ENCODE measurements around the gene GJC1. TPM values are rescaled to one million over a fixed set of nuclear protein-coding genes. Genes with fewer than 3 reads are reported as not detected.

GJC1 gene
- total and polyA plus RNA-seq, 2 donors (not counting 1 experiment from before 2014, with no cell fraction given): 33.9 to 97.3 TPM

GRCh38 chr17:44804302-44805089, 25.6 kb downstream of the GJC1 start:
- no peak overlapping the region for H3K27ac ChIP-seq (ENCODE audit: insufficient read depth, low read length)
- peak in 1 of 2 donors; percentile 27 for DNase-seq (ENCODE audit: low read depth in 2 of 2)
- H3K9me3 ChIP-seq (ENCODE audit: control insufficient read depth, insufficient read depth, low read depth, low read length): no peaks in the 10 kb centered on the region
- peaks cover 10% of the 10 kb centered on the region for H3K4me1 ChIP-seq (ENCODE audit: control insufficient read depth, extremely low read depth, insufficient read depth, low read length)
- H3K4me2 ChIP-seq (ENCODE audit: extremely low read depth, insufficient read depth, low read length): no peak overlapping the region
- no peaks in the 10 kb centered on the region for H4K20me1 ChIP-seq (ENCODE audit: control insufficient read depth, extremely low read depth, insufficient read depth, low read length)
- no peaks in the 10 kb centered on the region for H3K27me3 ChIP-seq (ENCODE audit: control insufficient read depth, insufficient read depth, low read length)
- peaks cover 90% of the 10 kb centered on the region for H3K79me2 ChIP-seq (ENCODE audit: control insufficient read depth, insufficient read depth, low read length)
- peaks cover 8% of the 10 kb centered on the region for H3K36me3 ChIP-seq (ENCODE audit: control insufficient read depth, insufficient read depth, low read length)
- no peak overlapping the region for H2AFZ ChIP-seq (ENCODE audit: low read length)
- no peak overlapping the region for H3K9ac ChIP-seq (ENCODE audit: insufficient read depth, low read length)
- no peak overlapping the region for H3K4me3 ChIP-seq (replicated peaks in 1 of 4; ENCODE audit: control extremely low read depth in 1 of 4, insufficient read depth in 1 of 4, low read depth in 3 of 4, low read length in 4 of 4)
- TF ChIP-seq EZH2 (IDR thresholded peaks at IDR 0.05; ENCODE audit: low read length, missing control alignments): no peak
- TF ChIP-seq, protein P1, sequence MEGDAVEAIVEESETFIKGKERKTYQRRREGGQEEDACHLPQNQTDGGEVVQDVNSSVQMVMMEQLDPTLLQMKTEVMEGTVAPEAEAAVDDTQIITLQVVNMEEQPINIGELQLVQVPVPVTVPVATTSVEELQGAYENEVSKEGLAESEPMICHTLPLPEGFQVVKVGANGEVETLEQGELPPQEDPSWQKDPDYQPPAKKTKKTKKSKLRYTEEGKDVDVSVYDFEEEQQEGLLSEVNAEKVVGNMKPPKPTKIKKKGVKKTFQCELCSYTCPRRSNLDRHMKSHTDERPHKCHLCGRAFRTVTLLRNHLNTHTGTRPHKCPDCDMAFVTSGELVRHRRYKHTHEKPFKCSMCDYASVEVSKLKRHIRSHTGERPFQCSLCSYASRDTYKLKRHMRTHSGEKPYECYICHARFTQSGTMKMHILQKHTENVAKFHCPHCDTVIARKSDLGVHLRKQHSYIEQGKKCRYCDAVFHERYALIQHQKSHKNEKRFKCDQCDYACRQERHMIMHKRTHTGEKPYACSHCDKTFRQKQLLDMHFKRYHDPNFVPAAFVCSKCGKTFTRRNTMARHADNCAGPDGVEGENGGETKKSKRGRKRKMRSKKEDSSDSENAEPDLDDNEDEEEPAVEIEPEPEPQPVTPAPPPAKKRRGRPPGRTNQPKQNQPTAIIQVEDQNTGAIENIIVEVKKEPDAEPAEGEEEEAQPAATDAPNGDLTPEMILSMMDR (conservative IDR thresholded peaks at IDR 0.05 in 1 of 2, IDR thresholded peaks at IDR 0.05 in 1 of 2; ENCODE audit: low read depth in 1 of 2, low read length in 2 of 2): no peak

- Histone ChIP-seq H3K9ac (ENCODE audit: insufficient read depth, low read length) (no peak overlapping the region), H3K27me3 (ENCODE audit: control insufficient read depth, insufficient read depth, low read length) (no peaks in the 10 kb centered on the region), H3K4me3 (replicated peaks in 1 of 4; ENCODE audit: control extremely low read depth in 1 of 4, insufficient read depth in 1 of 4, low read depth in 3 of 4, low read length in 4 of 4) (no peak overlapping the region), H3K4me1 (ENCODE audit: control insufficient read depth, extremely low read depth, insufficient read depth, low read length) (peaks cover 12% of the 10 kb centered on the region), H3K36me3 (ENCODE audit: control insufficient read depth, insufficient read depth, low read length) (peaks cover 8% of the 10 kb centered on the region), H3K9me3 (ENCODE audit: control insufficient read depth, insufficient read depth, low read depth, low read length) (no peaks in the 10 kb centered on the region), H3K79me2 (ENCODE audit: control insufficient read depth, insufficient read depth, low read length) (peaks cover 70% of the 10 kb centered on the region), H3K4me2 (ENCODE audit: extremely low read depth, insufficient read depth, low read length) (no peak overlapping the region), H2AFZ (ENCODE audit: low read length) (no peak overlapping the region), H4K20me1 (ENCODE audit: control insufficient read depth, extremely low read depth, insufficient read depth, low read length) (no peaks in the 10 kb centered on the region), H3K27ac (ENCODE audit: insufficient read depth, low read length) (no peak overlapping the region)
- no peak for DNase-seq (ENCODE audit: low read depth in 2 of 2)
- TF ChIP-seq EZH2 (IDR thresholded peaks at IDR 0.05; ENCODE audit: low read length, missing control alignments): no peak
- TF ChIP-seq, protein P1 (conservative IDR thresholded peaks at IDR 0.05 in 1 of 2, IDR thresholded peaks at IDR 0.05 in 1 of 2; ENCODE audit: low read depth in 1 of 2, low read length in 2 of 2): no peak
Observed at GRCh38 chr17:44801880-44802279, 28.2 kb downstream of the GJC1 start.

GRCh38 chr17:44798356-44798755, 31.7 kb downstream of the GJC1 start:
- no peak overlapping the region for H2AFZ ChIP-seq (ENCODE audit: low read length)
- H4K20me1 ChIP-seq (ENCODE audit: control insufficient read depth, extremely low read depth, insufficient read depth, low read length): no peaks in the 10 kb centered on the region
- H3K27ac ChIP-seq (ENCODE audit: insufficient read depth, low read length): peak overlapping the region; percentile 49
- TF ChIP-seq, protein P1 (conservative IDR thresholded peaks at IDR 0.05 in 1 of 2, IDR thresholded peaks at IDR 0.05 in 1 of 2; ENCODE audit: low read depth in 1 of 2, low read length in 2 of 2): no peak
- no peak for TF ChIP-seq EZH2 (IDR thresholded peaks at IDR 0.05; ENCODE audit: low read length, missing control alignments)
- no peak overlapping the region for H3K9ac ChIP-seq (ENCODE audit: insufficient read depth, low read length)
- DNase-seq (ENCODE audit: low read depth in 2 of 2): no peak
- no peak overlapping the region for H3K4me2 ChIP-seq (ENCODE audit: extremely low read depth, insufficient read depth, low read length)
- peaks cover 36% of the 10 kb centered on the region for H3K79me2 ChIP-seq (ENCODE audit: control insufficient read depth, insufficient read depth, low read length)
- H3K36me3 ChIP-seq (ENCODE audit: control insufficient read depth, insufficient read depth, low read length): no peaks in the 10 kb centered on the region
- H3K9me3 ChIP-seq (ENCODE audit: control insufficient read depth, insufficient read depth, low read depth, low read length): no peaks in the 10 kb centered on the region
- no peaks in the 10 kb centered on the region for H3K27me3 ChIP-seq (ENCODE audit: control insufficient read depth, insufficient read depth, low read length)
- peaks cover 30% of the 10 kb centered on the region for H3K4me1 ChIP-seq (ENCODE audit: control insufficient read depth, extremely low read depth, insufficient read depth, low read length)
- H3K4me3 ChIP-seq (replicated peaks in 1 of 4; ENCODE audit: control extremely low read depth in 1 of 4, insufficient read depth in 1 of 4, low read depth in 3 of 4, low read length in 4 of 4): no peak overlapping the region
